GM23338 (cell line): Measurements from ENCODE around the gene TESK2. TPM values are rescaled to one million over a fixed set of nuclear protein-coding genes. Genes with fewer than 3 reads are reported as not detected.
A peak's percentile ranks its signal among the peaks of the same experiment; 100 is the strongest.

ENCODE experiments used
- ATAC-seq: fragments of 200-7000 bp; cut with Tn5 transposase; 3 replicates; pipeline ENCODE4 v1.9.1; 2020
- DNase-seq: peaks from one replicate; pipeline ENCODE4 v3.0.0-alpha.2; 2015; ENCODE audit warnings: low spot score
- H2AFZ ChIP-seq: fragments of 200-600 bp; sonication (generic); 2 replicates; pipeline ENCODE4 v1.8.0; 2016; ENCODE audit warnings: antibody characterized with exemption, mild to moderate bottlenecking, moderate library complexity
- H3F3A ChIP-seq: fragments of 200-600 bp; sonication (generic); replicated peaks from 2 replicates; pipeline ENCODE4 v1.8.0; 2017; ENCODE audit warnings: antibody characterized with exemption, mixed run types, low read depth
- H3K27ac ChIP-seq: fragments of 200-600 bp; sonication (generic); 2 replicates; pipeline ENCODE4 v1.6.1; 2016; ENCODE audit warnings: low read depth
- H3K27me3 ChIP-seq: fragments of 200-600 bp; sonication (generic); 2 replicates; pipeline ENCODE4 v1.8.0; 2016; ENCODE audit warnings: mild to moderate bottlenecking, mixed run types, moderate library complexity; ENCODE audit not compliant: insufficient read depth
- H3K36me3 ChIP-seq: fragments of 200-600 bp; sonication (generic); 2 replicates; pipeline ENCODE4 v1.8.0; 2016; ENCODE audit warnings: mild to moderate bottlenecking; ENCODE audit not compliant: insufficient read depth
- H3K4me1 ChIP-seq: fragments of 200-600 bp; sonication (generic); 2 replicates; pipeline ENCODE4 v1.8.0; 2016; ENCODE audit warnings: mild to moderate bottlenecking, moderate library complexity; ENCODE audit not compliant: insufficient read depth
- H3K4me2 ChIP-seq: fragments of 200-600 bp; sonication (generic); 2 replicates; pipeline ENCODE4 v1.7.1; 2017; ENCODE audit warnings: mixed run types
- H3K4me3 ChIP-seq: fragments of 200-600 bp; sonication (generic); 2 replicates; pipeline ENCODE4 v1.6.1; 2016; ENCODE audit warnings: mixed run types
- H3K79me2 ChIP-seq: fragments of 200-600 bp; sonication (generic); replicated peaks from 2 replicates; pipeline ENCODE4 v1.8.0; 2017; ENCODE audit warnings: mild to moderate bottlenecking; ENCODE audit not compliant: insufficient read depth
- H3K9me2 ChIP-seq: fragments of 200-600 bp; sonication (generic); 2 replicates; pipeline ENCODE4 v1.8.0; 2017; ENCODE audit not compliant: insufficient read depth
- H4K20me1 ChIP-seq: fragments of 200-600 bp; sonication (generic); replicated peaks from 2 replicates; pipeline ENCODE4 v1.8.0; 2017; ENCODE audit warnings: mild to moderate bottlenecking; ENCODE audit not compliant: insufficient read depth
- H3K27ac Mint-ChIP-seq: 2 replicates; pipeline ENCODE4 v1.8.0; 2020; ENCODE audit warnings: inconsistent platforms, mild to moderate bottlenecking, moderate library complexity, mixed read lengths
- H3K27me3 Mint-ChIP-seq: 3 replicates; pipeline ENCODE4 v1.8.0; 2022; ENCODE audit warnings: low read depth, mild to moderate bottlenecking, moderate library complexity, mixed read lengths, inconsistent platforms; ENCODE audit not compliant: insufficient read depth, poor library complexity
- H3K36me3 Mint-ChIP-seq: 3 replicates; pipeline ENCODE4 v1.8.0; 2021; ENCODE audit warnings: low read depth, mild to moderate bottlenecking, inconsistent platforms, moderate library complexity, mixed read lengths
- H3K4me1 Mint-ChIP-seq: 3 replicates; pipeline ENCODE4 v1.8.0; 2020; ENCODE audit warnings: mild to moderate bottlenecking, inconsistent platforms, mixed read lengths
- H3K4me3 Mint-ChIP-seq: 3 replicates; pipeline ENCODE4 v1.8.0; 2021; ENCODE audit warnings: moderate library complexity, mild to moderate bottlenecking, inconsistent platforms, mixed read lengths
- H3K9me3 Mint-ChIP-seq: 3 replicates; pipeline ENCODE4 v1.8.0; 2020; ENCODE audit warnings: moderate library complexity, mild to moderate bottlenecking, inconsistent platforms, mixed read lengths
- CREB1 ChIP-seq: fragments of 250-450 bp; sonication (Bioruptor Pico); IDR thresholded peaks from 2 replicates; pipeline ENCODE4 v1.5.0; 2020; ENCODE audit warnings: low read depth, mild to moderate bottlenecking, moderate library complexity
- CTCF ChIP-seq, 2 experiments: fragments of 200-600 bp in 1 of 2; sonication (generic) in 1 of 2; conservative IDR thresholded peaks; 2 replicates each; pipeline versions ENCODE4 v1.5.1 to v1.6.1; 2016 to 2017; ENCODE audit warnings: antibody characterized with exemption in 2 of 2, low read depth in 2 of 2, mild to moderate bottlenecking in 2 of 2, moderate library complexity in 1 of 2
- EZH2 ChIP-seq: fragments of 200-600 bp; sonication (generic); IDR thresholded peaks from one replicate; pipeline ENCODE4 v1.8.0; 2017; ENCODE audit warnings: antibody characterized with exemption, mild to moderate bottlenecking, low read depth; ENCODE audit not compliant: unreplicated experiment
- EZH2phosphoT487 ChIP-seq: fragments of 200-600 bp; sonication (generic); IDR thresholded peaks from one replicate; pipeline ENCODE4 v1.8.1; 2018; ENCODE audit warnings: antibody characterized with exemption; ENCODE audit not compliant: unreplicated experiment
- JUNB ChIP-seq: IDR thresholded peaks from one replicate; pipeline ENCODE4 v1.6.1; 2016; ENCODE audit warnings: antibody characterized with exemption; ENCODE audit not compliant: unreplicated experiment
- NANOG ChIP-seq: IDR thresholded peaks from 2 replicates; pipeline ENCODE4 v1.6.1; 2016; ENCODE audit warnings: antibody characterized with exemption, borderline replicate concordance
- POLR2AphosphoS5 ChIP-seq: IDR thresholded peaks from 2 replicates; pipeline ENCODE4 v1.6.1; 2016; ENCODE audit warnings: antibody characterized with exemption, low read depth
- STAT1 ChIP-seq: IDR thresholded peaks from one replicate; pipeline ENCODE4 v1.6.1; 2016; ENCODE audit warnings: antibody characterized with exemption; ENCODE audit not compliant: unreplicated experiment
- ZNF114 ChIP-seq: fragments of 250-450 bp; sonication (Bioruptor Pico); IDR thresholded peaks from 2 replicates; pipeline ENCODE4 v1.5.0; 2020; ENCODE audit warnings: mild to moderate bottlenecking, moderate library complexity
- ZNF331 ChIP-seq: fragments of 250-450 bp; sonication (Bioruptor Pico); IDR thresholded peaks from 2 replicates; pipeline ENCODE4 v1.5.0; 2020; ENCODE audit warnings: low read depth, mild to moderate bottlenecking, moderate library complexity
- polyA plus RNA-seq: library from polyadenylated mRNA; unstranded; fragments of >200 nt; fragmentation: Nextera tagmentation; extraction: Ambion mirVana; gene quantifications from 2 replicates; pipeline ENCODE4 v1.2.1, GENCODE V29; 2016
- total RNA-seq: library from RNA; depleted of rRNA; stranded (reverse); fragments of >200 nt; shearing (Covaris generic); gene quantifications from 2 replicates; pipeline ENCODE4 v1.2.3, GENCODE V29; 2014
- TF ChIP-seq, protein P1 (sequence below): IDR thresholded peaks from one replicate; pipeline ENCODE4 v1.6.1; 2018; ENCODE audit warnings: antibody characterized with exemption; ENCODE audit not compliant: unreplicated experiment
- TF ChIP-seq, protein P2 (sequence below): fragments of 250-450 bp; sonication (Bioruptor Pico); IDR thresholded peaks from 2 replicates; pipeline ENCODE4 v1.5.0; 2020; ENCODE audit warnings: mild to moderate bottlenecking, moderate library complexity
- TF ChIP-seq, protein P3 (sequence below): IDR thresholded peaks from 2 replicates; pipeline ENCODE4 v1.6.1; 2016; ENCODE audit warnings: antibody characterized with exemption

TESK2 gene
- total and polyA plus RNA-seq, 2 experiments from 2014 or later: 5.2 to 14.0 TPM

- peaks cover 36% of the 10 kb centered on the region for H3F3A ChIP-seq
Observed at GRCh38 chr1:45521413-45522323, 30.7 kb upstream of the TESK2 start, which contains the start of gene PRDX1. Gene PRDX1 (minus strand): TSS chr1:45521884. CDS start chr1:45519043, 2,841 bp downstream.

More at GRCh38 chr1:45521413-45522323, 30.7 kb upstream of the TESK2 start, which contains the start of gene PRDX1:
- peaks cover 33% of the 10 kb centered on the region for H4K20me1 ChIP-seq
- peaks cover 50% of the 10 kb centered on the region for H3K79me2 ChIP-seq
- H2AFZ ChIP-seq: peak within 1 kb of the TSS; percentile 54; the same call in 1 of the 2 replicates
- peaks cover 38% of the 10 kb centered on the region for H3K36me3 Mint-ChIP-seq
- peaks cover 9% of the 10 kb centered on the region for H3K27me3 Mint-ChIP-seq
- peak within 1 kb of the TSS; percentile 100 for H3K4me3 ChIP-seq
- H3K9me2 ChIP-seq: no peaks in the 10 kb centered on the region
- peak within 1 kb of the TSS; percentile 100 for H3K27ac ChIP-seq
- TF ChIP-seq EZH2phosphoT487 (no peak), EZH2 (no peak), CREB1 (CRISPR knock-in tag) (peak; percentile 69; the same call in 1 of the 2 replicates), CTCF (conservative IDR thresholded peaks at IDR 0.05; ENCODE audit: low read depth in 2 of 2) (no peak; a peak in 1 of 4 replicates), JUNB (no peak), POLR2AphosphoS5 (peak; percentile 100), ZNF331 (CRISPR knock-in tag) (no peak), STAT1 (no peak), NANOG (no peak), ZNF114 (peak; percentile 99)
- TF ChIP-seq, protein P1, sequence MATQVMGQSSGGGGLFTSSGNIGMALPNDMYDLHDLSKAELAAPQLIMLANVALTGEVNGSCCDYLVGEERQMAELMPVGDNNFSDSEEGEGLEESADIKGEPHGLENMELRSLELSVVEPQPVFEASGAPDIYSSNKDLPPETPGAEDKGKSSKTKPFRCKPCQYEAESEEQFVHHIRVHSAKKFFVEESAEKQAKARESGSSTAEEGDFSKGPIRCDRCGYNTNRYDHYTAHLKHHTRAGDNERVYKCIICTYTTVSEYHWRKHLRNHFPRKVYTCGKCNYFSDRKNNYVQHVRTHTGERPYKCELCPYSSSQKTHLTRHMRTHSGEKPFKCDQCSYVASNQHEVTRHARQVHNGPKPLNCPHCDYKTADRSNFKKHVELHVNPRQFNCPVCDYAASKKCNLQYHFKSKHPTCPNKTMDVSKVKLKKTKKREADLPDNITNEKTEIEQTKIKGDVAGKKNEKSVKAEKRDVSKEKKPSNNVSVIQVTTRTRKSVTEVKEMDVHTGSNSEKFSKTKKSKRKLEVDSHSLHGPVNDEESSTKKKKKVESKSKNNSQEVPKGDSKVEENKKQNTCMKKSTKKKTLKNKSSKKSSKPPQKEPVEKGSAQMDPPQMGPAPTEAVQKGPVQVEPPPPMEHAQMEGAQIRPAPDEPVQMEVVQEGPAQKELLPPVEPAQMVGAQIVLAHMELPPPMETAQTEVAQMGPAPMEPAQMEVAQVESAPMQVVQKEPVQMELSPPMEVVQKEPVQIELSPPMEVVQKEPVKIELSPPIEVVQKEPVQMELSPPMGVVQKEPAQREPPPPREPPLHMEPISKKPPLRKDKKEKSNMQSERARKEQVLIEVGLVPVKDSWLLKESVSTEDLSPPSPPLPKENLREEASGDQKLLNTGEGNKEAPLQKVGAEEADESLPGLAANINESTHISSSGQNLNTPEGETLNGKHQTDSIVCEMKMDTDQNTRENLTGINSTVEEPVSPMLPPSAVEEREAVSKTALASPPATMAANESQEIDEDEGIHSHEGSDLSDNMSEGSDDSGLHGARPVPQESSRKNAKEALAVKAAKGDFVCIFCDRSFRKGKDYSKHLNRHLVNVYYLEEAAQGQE: no peak
- TF ChIP-seq, protein P2, sequence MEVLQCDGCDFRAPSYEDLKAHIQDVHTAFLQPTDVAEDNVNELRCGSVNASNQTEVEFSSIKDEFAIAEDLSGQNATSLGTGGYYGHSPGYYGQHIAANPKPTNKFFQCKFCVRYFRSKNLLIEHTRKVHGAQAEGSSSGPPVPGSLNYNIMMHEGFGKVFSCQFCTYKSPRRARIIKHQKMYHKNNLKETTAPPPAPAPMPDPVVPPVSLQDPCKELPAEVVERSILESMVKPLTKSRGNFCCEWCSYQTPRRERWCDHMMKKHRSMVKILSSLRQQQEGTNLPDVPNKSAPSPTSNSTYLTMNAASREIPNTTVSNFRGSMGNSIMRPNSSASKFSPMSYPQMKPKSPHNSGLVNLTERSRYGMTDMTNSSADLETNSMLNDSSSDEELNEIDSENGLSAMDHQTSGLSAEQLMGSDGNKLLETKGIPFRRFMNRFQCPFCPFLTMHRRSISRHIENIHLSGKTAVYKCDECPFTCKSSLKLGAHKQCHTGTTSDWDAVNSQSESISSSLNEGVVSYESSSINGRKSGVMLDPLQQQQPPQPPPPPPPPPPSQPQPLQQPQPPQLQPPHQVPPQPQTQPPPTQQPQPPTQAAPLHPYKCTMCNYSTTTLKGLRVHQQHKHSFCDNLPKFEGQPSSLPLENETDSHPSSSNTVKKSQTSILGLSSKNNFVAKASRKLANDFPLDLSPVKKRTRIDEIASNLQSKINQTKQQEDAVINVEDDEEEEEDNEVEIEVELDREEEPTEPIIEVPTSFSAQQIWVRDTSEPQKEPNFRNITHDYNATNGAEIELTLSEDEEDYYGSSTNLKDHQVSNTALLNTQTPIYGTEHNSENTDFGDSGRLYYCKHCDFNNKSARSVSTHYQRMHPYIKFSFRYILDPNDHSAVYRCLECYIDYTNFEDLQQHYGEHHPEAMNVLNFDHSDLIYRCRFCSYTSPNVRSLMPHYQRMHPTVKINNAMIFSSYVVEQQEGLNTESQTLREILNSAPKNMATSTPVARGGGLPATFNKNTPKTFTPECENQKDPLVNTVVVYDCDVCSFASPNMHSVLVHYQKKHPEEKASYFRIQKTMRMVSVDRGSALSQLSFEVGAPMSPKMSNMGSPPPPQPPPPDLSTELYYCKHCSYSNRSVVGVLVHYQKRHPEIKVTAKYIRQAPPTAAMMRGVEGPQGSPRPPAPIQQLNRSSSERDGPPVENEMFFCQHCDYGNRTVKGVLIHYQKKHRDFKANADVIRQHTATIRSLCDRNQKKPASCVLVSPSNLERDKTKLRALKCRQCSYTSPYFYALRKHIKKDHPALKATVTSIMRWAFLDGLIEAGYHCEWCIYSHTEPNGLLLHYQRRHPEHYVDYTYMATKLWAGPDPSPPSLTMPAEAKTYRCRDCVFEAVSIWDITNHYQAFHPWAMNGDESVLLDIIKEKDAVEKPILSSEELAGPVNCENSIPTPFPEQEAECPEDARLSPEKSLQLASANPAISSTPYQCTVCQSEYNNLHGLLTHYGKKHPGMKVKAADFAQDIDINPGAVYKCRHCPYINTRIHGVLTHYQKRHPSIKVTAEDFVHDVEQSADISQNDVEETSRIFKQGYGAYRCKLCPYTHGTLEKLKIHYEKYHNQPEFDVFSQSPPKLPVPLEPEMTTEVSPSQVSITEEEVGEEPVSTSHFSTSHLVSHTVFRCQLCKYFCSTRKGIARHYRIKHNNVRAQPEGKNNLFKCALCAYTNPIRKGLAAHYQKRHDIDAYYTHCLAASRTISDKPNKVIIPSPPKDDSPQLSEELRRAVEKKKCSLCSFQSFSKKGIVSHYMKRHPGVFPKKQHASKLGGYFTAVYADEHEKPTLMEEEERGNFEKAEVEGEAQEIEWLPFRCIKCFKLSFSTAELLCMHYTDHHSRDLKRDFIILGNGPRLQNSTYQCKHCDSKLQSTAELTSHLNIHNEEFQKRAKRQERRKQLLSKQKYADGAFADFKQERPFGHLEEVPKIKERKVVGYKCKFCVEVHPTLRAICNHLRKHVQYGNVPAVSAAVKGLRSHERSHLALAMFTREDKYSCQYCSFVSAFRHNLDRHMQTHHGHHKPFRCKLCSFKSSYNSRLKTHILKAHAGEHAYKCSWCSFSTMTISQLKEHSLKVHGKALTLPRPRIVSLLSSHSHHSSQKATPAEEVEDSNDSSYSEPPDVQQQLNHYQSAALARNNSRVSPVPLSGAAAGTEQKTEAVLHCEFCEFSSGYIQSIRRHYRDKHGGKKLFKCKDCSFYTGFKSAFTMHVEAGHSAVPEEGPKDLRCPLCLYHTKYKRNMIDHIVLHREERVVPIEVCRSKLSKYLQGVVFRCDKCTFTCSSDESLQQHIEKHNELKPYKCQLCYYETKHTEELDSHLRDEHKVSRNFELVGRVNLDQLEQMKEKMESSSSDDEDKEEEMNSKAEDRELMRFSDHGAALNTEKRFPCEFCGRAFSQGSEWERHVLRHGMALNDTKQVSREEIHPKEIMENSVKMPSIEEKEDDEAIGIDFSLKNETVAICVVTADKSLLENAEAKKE (CRISPR knock-in tag): no peak
- TF ChIP-seq, protein P3, sequence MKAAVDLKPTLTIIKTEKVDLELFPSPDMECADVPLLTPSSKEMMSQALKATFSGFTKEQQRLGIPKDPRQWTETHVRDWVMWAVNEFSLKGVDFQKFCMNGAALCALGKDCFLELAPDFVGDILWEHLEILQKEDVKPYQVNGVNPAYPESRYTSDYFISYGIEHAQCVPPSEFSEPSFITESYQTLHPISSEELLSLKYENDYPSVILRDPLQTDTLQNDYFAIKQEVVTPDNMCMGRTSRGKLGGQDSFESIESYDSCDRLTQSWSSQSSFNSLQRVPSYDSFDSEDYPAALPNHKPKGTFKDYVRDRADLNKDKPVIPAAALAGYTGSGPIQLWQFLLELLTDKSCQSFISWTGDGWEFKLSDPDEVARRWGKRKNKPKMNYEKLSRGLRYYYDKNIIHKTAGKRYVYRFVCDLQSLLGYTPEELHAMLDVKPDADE: peak; percentile 29; the same call in 1 of the 2 replicates
- H3K9me3 Mint-ChIP-seq: no peaks in the 10 kb centered on the region; the same call in 2 of the 3 replicates
- H3K4me2 ChIP-seq: peak within 1 kb of the TSS; percentile 96
- peaks cover 34% of the 10 kb centered on the region for H3K4me1 ChIP-seq
- H3K27ac Mint-ChIP-seq: peak within 1 kb of the TSS; percentile 99
- H3K4me3 Mint-ChIP-seq: peak within 1 kb of the TSS; percentile 98
- ATAC-seq (peak; percentile 81), DNase-seq (peak; percentile 96)
- no peaks in the 10 kb centered on the region for H3K27me3 ChIP-seq
- H3K36me3 ChIP-seq: peaks cover 30% of the 10 kb centered on the region
- peaks cover 40% of the 10 kb centered on the region for H3K4me1 Mint-ChIP-seq
